Measurements from ENCODE around the gene CLDND2. TPM values are rescaled to one million over a fixed set of nuclear protein-coding genes. Genes with fewer than 3 reads are reported as not detected.

The CLDND2 gene
- total RNA-seq, 4 donors from 2014 or later = not detected

DNA sequence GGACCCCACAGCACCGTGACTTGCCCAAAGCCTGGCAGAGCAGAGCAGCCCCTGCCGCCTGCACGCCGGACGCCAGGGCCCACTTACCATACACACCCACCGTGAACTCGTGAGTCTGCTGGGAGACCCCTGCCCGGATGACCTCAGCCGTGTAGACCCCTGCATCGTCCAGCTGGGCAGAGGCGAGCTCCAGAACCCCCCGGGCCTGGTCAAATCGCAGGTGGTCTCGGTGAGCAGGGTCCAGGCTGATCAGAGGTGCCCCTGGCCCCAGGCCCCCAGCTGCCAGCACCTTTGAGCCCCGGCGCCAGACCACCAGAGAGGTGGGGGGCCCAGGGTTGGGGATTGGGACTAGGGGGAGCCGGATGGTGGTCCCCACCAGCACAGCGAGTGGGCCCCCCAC is 27.7 kb downstream of the CLDND2 start:
- intact Hi-C loops (cut with DNase I) = loop anchor here (10.0 kb wide), 1 partner anchor 54 kb away; the partner anchor contains the start of gene C19orf84
- TF ChIP-seq POLR2A (IDR thresholded peaks at IDR 0.05) = no peak
- TF ChIP-seq, protein P1, sequence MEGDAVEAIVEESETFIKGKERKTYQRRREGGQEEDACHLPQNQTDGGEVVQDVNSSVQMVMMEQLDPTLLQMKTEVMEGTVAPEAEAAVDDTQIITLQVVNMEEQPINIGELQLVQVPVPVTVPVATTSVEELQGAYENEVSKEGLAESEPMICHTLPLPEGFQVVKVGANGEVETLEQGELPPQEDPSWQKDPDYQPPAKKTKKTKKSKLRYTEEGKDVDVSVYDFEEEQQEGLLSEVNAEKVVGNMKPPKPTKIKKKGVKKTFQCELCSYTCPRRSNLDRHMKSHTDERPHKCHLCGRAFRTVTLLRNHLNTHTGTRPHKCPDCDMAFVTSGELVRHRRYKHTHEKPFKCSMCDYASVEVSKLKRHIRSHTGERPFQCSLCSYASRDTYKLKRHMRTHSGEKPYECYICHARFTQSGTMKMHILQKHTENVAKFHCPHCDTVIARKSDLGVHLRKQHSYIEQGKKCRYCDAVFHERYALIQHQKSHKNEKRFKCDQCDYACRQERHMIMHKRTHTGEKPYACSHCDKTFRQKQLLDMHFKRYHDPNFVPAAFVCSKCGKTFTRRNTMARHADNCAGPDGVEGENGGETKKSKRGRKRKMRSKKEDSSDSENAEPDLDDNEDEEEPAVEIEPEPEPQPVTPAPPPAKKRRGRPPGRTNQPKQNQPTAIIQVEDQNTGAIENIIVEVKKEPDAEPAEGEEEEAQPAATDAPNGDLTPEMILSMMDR (IDR thresholded peaks at IDR 0.05) = no peak

GRCh38 chr19:51339687-51340656 is 28.8 kb downstream of the CLDND2 start:
- TF ChIP-seq POLR2A (IDR thresholded peaks at IDR 0.05) = peak in 1 of 2 donors; percentile 59
- TF ChIP-seq, protein P1 (IDR thresholded peaks at IDR 0.05) = peak in 3 of 6 experiments; percentile 21 to 36 (median 32)
- H3K9me3 ChIP-seq = no peaks in the 10 kb centered on the region
- DNase-seq = peak; percentile 92 to 96
- WGBS, 2 donors = 2 to 3% methylated on average over 19 to 36 of the region's 107 CpGs
- H3K27ac ChIP-seq = peak overlapping the region in 2 of 3 donors; percentile 23 to 61
- peak overlapping the region in 1 of 3 donors; percentile 38 for H3K4me3 ChIP-seq (replicated peaks in 1 of 3)
- intact Hi-C loops (cut with DNase I) = loop anchor here (10.0 kb wide), 1 partner anchor 55 kb away; the partner anchor contains the start of gene C19orf84
- H3K36me3 ChIP-seq = peaks cover 0 to 2% of the 10 kb centered on the region in 2 donors
- H3K4me1 ChIP-seq = peaks cover 9 to 14% of the 10 kb centered on the region in 2 donors
- H3K27me3 ChIP-seq = no peaks in the 10 kb centered on the region

More for the DNA sequence above, 27.7 kb downstream of the CLDND2 start:
- peaks cover 9 to 14% of the 10 kb centered on the region in 2 donors for H3K4me1 ChIP-seq
- H3K9me3 ChIP-seq = no peaks in the 10 kb centered on the region
- H3K27ac ChIP-seq = no peak overlapping the region
- DNase-seq = no peak
- H3K4me3 ChIP-seq (replicated peaks in 1 of 3) = no peak overlapping the region
- 90 to 93% methylated on average over 15 to 18 of the region's 18 CpGs for WGBS, 2 donors
- H3K36me3 ChIP-seq = peaks cover 0 to 4% of the 10 kb centered on the region in 2 donors
- no peaks in the 10 kb centered on the region for H3K27me3 ChIP-seq

DNA sequence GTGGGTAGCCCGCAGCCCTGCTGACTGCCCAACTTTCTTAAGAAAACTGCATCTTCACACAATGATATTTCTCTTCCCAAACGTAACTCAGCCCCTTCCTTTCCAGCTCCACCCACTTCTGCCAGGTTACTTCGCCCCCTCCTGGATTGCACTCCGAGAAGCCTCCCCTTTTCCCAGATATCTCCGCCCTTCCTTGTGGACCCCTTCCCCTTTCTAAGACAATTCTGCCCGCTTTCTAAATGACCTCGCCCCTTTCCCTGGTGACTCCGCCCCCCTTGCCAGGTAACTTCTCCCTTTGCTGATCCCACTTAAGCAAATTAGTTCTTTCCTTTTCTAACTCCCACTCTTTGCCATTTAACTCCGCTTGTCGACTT is 29.5 kb downstream of the CLDND2 start:
- Histone ChIP-seq H3K36me3 (no peaks in the 10 kb centered on the region), H3K4me1 (peaks cover 9 to 14% of the 10 kb centered on the region in 2 donors), H3K27ac (peak overlapping the region in 1 of 3 donors; percentile 61), H3K9me3 (no peaks in the 10 kb centered on the region), H3K27me3 (no peaks in the 10 kb centered on the region), H3K4me3 (replicated peaks in 1 of 3) (peak overlapping the region in 1 of 3 donors; percentile 38)
- DNase-seq = no peak
- TF ChIP-seq, protein P1 (IDR thresholded peaks at IDR 0.05) = no peak
- TF ChIP-seq POLR2A (IDR thresholded peaks at IDR 0.05) = no peak
- 1 to 3% methylated on average over 10 of the region's 10 CpGs for whole genome bisulfite sequencing, 2 donors
- intact Hi-C loops (cut with DNase I) = no loop called here

GRCh38 chr19:51338563-51339312 is 30.1 kb downstream of the CLDND2 start:
- H3K27ac ChIP-seq = peak overlapping the region in 1 of 3 donors; percentile 61
- no peaks in the 10 kb centered on the region for H3K27me3 ChIP-seq
- TF ChIP-seq, protein P1 (IDR thresholded peaks at IDR 0.05) = peak; percentile 62 to 91 (median 70)
- TF ChIP-seq POLR2A (IDR thresholded peaks at IDR 0.05) = no peak
- no peaks in the 10 kb centered on the region for H3K9me3 ChIP-seq
- DNase-seq = peak; percentile 80 to 84
- peaks cover 9 to 14% of the 10 kb centered on the region in 2 donors for H3K4me1 ChIP-seq
- intact Hi-C loops (cut with DNase I) = no loop called here
- WGBS, 2 donors = 6 to 7% methylated on average over 19 to 30 of the region's 43 CpGs
- peak overlapping the region in 1 of 3 donors; percentile 38 for H3K4me3 ChIP-seq (replicated peaks in 1 of 3)
- H3K36me3 ChIP-seq = no peaks in the 10 kb centered on the region
